Activated T-helper 9 cell treated with anti-CD3 and anti-CD28 coated beads, Interleukin-2, amount 50 U/mL, for 16 hours (primary cell): ENCODE data around the gene SPON1.
"Not testable (repeated sequence)": the region's sequence is repeated elsewhere in the genome, so short reads cannot be mapped to it uniquely, and the experiment has no call there.

Experiments used
- DNase-seq: peaks from one replicate; pipeline ENCODE4 v3.0.0-alpha.2; 2020; ENCODE audit warnings: low read depth

Gene SPON1

GRCh38 chr11:14248580-14248981, 286.1 kb downstream of the SPON1 start:
- DNase-seq: no peak

GRCh38 chr11:14249121-14249963, 286.8 kb downstream of the SPON1 start:
- peak; percentile 57 for DNase-seq

- no peak for DNase-seq
Observed at GRCh38 chr11:14251754-14252153, 289.2 kb downstream of the SPON1 start.

GRCh38 chr11:14252501-14252900, 290.0 kb downstream of the SPON1 start:
- DNase-seq: not testable (repeated sequence)

GRCh38 chr11:14253421-14253820, 290.9 kb downstream of the SPON1 start:
- no peak for DNase-seq

GRCh38 chr11:14253840-14254239, 291.3 kb downstream of the SPON1 start:
- no peak for DNase-seq

GRCh38 chr11:14254533-14255237, 292.2 kb downstream of the SPON1 start:
- DNase-seq: no peak

- DNase-seq: no peak
Observed at GRCh38 chr11:14255238-14255534, 292.7 kb downstream of the SPON1 start.

GRCh38 chr11:14258221-14258935, 295.9 kb downstream of the SPON1 start:
- no peak for DNase-seq

- DNase-seq: no peak
Observed at GRCh38 chr11:14259186-14259784, 296.8 kb downstream of the SPON1 start.

GRCh38 chr11:14259878-14260277, 297.4 kb downstream of the SPON1 start:
- no peak for DNase-seq

GRCh38 chr11:14261066-14261465, 298.5 kb downstream of the SPON1 start:
- DNase-seq: no peak

GRCh38 chr11:14262271-14262846, 299.8 kb downstream of the SPON1 start:
- no peak for DNase-seq

GRCh38 chr11:14264966-14265365, 302.4 kb downstream of the SPON1 start:
- DNase-seq: no peak

GRCh38 chr11:14266622-14267021, 304.1 kb downstream of the SPON1 start:
- no peak for DNase-seq

- DNase-seq: no peak
Observed at GRCh38 chr11:14267861-14268635, 305.5 kb downstream of the SPON1 start.

GRCh38 chr11:14269692-14270573, 307.4 kb downstream of the SPON1 start:
- DNase-seq: no peak

- no peak for DNase-seq
Observed at GRCh38 chr11:14270690-14271542, 308.4 kb downstream of the SPON1 start.

GRCh38 chr11:14273895-14274294, 311.4 kb downstream of the SPON1 start:
- no peak for DNase-seq
